Fibroblast of villous mesenchyme (primary cell): Measurements from ENCODE around the gene FOXO6. TPM values are rescaled to one million over a fixed set of nuclear protein-coding genes. Genes with fewer than 3 reads are reported as not detected.

Experiments
- DNase-seq: peaks from one replicate; pipeline ENCODE4 v3.0.0-alpha.2; 2010; ENCODE audit warnings: low read depth
- H3K4me3 ChIP-seq: 2 replicates; pipeline ENCODE4 v1.5.1; 2011; ENCODE audit warnings: low read depth, mild to moderate bottlenecking, low read length
- total RNA-seq: library from RNA; depleted of rRNA; stranded (reverse); fragments of >200 nt; gene quantifications from 2 replicates; pipeline ENCODE4 v1.2.3, GENCODE V29; 2012
- TF ChIP-seq, protein P1 (sequence below): IDR thresholded peaks from 2 replicates; pipeline ENCODE4 v1.5.1; 2012; ENCODE audit warnings: low read depth, mild to moderate bottlenecking, low read length; ENCODE audit not compliant: insufficient read depth

FOXO6 gene
- total RNA-seq, 1 donor = not detected

DNA sequence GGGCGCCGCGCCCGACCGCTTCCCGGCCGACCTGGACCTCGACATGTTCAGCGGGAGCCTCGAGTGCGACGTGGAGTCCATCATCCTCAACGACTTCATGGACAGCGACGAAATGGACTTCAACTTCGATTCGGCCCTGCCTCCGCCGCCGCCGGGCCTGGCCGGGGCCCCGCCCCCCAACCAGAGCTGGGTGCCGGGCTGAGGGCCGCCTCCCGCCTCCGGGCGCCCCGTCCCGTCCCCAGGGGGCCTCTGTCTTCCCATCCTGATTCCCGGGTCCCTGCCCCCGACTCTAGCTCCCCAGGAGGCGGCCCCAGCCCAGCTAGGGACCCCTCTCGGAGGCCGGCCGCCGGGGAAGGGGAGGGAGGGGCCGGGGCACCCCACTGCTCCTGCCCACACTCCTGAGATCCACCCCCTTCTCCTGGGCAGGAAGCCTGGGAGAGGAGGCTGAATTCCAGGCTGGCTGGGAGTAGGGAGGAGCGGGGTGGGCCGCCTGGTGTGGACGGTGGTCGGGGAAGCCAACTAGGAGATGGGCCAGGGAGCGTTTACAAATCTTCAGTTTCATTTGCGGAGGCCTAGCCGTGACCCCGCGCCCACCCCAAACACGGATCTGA lies 21.4 kb downstream of the FOXO6 start:
- peak; percentile 6 for DNase-seq
- TF ChIP-seq, protein P1, sequence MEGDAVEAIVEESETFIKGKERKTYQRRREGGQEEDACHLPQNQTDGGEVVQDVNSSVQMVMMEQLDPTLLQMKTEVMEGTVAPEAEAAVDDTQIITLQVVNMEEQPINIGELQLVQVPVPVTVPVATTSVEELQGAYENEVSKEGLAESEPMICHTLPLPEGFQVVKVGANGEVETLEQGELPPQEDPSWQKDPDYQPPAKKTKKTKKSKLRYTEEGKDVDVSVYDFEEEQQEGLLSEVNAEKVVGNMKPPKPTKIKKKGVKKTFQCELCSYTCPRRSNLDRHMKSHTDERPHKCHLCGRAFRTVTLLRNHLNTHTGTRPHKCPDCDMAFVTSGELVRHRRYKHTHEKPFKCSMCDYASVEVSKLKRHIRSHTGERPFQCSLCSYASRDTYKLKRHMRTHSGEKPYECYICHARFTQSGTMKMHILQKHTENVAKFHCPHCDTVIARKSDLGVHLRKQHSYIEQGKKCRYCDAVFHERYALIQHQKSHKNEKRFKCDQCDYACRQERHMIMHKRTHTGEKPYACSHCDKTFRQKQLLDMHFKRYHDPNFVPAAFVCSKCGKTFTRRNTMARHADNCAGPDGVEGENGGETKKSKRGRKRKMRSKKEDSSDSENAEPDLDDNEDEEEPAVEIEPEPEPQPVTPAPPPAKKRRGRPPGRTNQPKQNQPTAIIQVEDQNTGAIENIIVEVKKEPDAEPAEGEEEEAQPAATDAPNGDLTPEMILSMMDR = no peak
- peak overlapping the region; percentile 36 for H3K4me3 ChIP-seq

DNA sequence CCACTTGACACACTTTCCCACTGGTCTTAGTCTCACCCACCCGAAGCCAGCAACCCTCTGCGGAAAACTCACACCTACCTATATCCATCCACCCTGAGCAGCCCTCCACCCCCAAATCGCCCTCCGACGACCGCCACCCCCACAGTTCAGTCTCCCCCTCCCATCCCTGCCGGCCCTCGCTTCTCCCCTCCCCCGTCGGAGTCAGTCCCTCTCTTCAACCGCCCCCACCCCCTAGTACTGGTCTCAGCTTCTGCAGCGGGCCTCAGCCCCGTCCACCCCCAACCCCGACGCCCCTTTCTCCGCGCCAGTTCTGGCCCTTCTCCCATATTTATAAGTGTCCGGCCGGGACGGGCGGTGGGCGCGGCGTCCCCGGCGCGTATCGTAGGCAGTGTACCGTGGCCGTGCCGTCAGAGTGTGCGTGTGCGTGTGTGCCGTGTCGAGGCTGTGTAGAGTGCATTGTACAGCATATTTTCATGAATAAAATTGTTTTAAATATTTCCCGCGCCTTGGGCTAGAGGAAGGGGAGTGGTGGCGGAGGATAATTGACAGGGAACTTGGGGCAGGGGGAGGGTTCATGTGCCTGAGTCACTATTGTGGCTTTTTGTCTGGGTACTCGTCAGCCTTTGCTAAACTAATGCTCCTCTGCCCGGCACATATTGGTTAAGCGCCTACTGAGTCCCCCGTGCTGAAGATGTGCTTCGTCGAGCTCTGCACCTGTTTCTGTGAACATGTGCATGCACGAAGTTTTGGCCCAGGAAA lies 22.0 kb downstream of the FOXO6 start:
- TF ChIP-seq, protein P1 = no peak
- H3K4me3 ChIP-seq = peak overlapping the region; percentile 36
- DNase-seq = no peak

DNA sequence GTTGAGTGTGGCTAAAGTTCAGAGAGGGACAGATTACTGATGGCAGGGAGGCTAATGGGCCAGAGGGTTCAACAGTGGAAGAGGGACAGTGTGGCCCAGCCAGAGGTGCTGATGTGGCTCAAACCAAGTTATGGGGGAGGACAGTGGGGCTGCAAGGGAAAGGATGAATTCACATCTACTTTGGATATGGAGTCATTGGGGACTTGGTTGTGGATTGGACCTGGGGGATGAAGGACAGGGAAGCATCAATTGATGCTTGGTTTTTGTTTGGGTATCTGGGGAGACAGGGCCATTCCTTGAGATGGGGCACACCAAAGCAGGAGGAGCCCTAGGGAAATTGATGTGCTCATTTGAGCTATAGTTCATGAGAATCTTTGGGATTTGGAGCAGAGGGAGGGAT lies 23.3 kb downstream of the FOXO6 start:
- no peak overlapping the region for H3K4me3 ChIP-seq
- TF ChIP-seq, protein P1 = no peak
- no peak for DNase-seq

DNA sequence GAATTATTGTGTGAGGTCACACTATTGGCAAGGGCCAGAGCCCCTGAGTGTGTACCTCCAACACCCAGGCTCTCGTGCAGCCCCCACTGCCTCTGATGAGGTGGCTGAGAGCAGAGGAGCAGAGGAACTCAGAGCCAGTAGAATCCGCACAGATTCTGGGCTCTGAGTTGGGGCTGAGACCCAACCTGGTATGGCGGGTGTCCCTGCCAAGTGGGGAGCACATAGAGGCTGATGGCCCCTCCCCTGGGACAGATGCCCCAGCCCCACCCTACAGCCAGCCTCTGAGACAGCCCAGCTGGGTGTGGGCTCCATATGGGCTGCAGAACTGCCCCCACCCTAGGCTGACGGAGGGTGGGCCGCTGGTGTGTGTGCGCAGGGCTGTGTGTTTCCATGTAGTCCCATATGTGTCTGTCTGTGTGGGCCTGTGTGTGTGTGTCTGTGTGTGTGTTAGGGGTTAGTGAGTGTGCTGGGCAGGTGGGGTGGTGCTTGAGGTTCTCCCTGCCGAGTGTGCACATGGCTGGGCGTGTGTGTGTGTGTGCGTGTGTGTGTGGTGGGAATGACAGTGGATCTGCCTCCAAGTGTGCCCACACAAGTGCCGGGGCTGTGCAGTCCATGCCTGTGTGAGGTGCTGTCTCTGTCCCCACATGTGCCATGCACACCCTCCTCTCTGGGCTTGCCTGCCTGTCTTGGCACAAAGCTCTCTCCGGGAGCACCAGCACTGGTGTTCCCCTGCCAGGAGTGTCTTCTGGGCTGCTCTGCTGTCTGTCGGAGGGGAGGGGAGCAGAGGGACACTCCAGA lies 24.4 kb downstream of the FOXO6 start:
- TF ChIP-seq, protein P1 = no peak
- no peak for DNase-seq
- no peak overlapping the region for H3K4me3 ChIP-seq

DNA sequence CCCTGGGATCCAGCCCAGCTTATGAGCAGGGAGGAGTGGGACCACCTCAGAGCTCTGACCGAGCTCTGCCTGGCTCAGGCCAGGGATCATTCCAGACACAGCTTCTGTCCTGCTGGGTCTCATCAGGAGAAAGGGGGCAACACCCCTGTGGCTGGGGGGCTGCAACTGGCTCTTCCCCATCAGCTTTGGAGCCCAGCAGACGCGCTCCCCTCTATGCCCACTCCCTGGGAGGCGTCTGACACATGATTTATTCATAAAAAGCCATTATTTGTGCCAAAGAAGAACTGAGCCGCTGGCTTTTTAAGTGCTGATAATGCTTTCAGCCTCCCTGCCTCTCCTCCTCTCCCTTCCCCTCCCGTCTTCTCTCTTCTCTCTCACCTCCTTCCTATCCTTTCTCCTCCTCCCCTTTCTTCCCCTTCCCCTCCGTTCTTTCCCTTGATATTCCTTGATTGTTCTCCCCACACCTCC lies 25.0 kb downstream of the FOXO6 start:
- TF ChIP-seq, protein P1 = no peak
- no peak for DNase-seq

DNA sequence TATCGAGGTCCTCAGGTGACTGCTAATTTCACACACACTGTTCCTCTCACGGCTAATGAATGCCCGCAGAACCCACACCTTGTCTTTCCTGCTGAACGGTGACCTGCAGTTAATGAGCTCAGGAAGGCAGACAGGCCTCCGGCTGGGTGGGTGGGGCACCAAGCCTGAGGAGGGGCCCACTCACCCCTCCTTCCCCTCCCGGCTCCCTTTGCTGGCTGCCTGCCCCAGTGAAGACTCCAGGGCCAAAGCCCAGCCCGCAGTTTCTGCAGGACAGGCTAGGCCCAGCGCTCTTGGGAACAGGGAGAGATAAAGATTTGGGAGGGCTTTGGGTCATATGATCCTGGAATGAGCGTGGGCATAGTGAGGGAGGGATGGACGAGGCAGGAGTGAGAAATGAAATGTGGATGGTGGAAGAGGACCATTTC lies 26.4 kb downstream of the FOXO6 start:
- DNase-seq = peak; percentile 31
- TF ChIP-seq, protein P1 = no peak
- H3K4me3 ChIP-seq = no peak overlapping the region

More for the DNA sequence above, 25.0 kb downstream of the FOXO6 start:
- no peak overlapping the region for H3K4me3 ChIP-seq
